GM15510 (cell line): ENCODE results near the gene SMARCC2.

Source experiments
- POLR2A ChIP-seq: IDR thresholded peaks from 3 replicates; pipeline ENCODE4 v1.6.1; 2011; ENCODE audit warnings: borderline replicate concordance; ENCODE audit not compliant: insufficient read length; ENCODE audit errors: extremely low read depth

The SMARCC2 gene

DNA sequence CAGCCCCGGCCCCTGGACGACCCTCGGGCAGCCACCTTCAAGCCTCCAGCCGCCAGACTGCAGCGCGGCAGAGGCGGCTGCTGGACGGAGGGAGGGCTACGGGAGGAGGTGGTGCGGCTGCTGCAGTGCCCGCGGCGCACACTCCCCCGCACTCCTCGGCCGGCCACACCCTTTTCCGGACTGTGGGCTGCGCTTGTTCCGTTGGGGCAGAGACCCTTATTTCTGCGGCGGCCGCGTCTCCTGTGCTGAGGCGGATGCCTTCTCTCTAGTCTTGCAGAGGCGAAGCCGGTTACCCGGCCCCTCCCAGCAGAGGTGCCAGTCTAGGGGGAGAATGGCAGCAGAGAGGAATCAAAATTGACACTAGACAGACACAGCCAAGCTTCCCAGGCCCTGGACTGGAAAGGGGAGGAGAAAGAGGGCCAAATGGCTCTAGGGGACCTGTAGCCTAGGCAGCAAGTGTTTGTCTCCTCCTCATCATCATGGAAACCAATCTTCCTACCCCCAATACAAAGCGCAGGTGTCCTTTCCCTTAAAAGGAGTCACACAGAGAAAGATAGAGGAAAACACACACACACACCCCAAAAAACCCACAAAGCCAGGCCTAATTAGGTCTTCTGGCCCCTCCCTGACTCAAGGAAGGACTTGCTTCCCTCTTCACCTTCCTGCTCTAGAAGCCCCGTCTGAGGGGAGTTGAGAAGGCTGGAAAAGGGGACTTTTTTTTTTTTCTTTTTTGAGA, 59.9 kb downstream of the SMARCC2 start:
- peak; percentile 69 for TF ChIP-seq POLR2A

DNA sequence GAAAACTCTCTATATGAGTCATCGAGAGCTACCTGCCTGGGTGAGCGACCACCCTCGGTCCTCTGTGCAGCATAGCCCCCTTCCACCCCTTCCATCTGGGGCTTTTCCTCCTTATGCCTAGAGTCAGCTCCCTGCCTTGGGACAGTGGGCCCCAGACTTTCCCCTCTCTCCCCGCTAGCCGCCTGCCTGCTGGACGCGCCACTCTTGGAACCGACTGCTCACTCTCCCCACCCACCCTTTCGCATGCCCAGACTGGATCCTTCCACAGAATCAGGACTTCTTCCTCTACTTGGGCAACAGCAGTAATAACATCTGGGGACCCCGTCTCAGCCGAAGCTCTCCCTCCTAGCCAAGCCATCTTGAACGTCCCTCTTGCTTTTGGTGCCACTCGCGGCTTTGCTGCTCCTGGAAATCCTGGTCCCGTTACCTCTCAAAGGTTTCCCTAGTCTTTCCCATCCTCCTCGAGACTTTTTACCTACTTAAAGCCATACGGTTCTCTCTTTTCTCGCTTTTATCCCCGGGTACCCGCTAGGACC, 60.5 kb downstream of the SMARCC2 start:
- no peak for TF ChIP-seq POLR2A

DNA sequence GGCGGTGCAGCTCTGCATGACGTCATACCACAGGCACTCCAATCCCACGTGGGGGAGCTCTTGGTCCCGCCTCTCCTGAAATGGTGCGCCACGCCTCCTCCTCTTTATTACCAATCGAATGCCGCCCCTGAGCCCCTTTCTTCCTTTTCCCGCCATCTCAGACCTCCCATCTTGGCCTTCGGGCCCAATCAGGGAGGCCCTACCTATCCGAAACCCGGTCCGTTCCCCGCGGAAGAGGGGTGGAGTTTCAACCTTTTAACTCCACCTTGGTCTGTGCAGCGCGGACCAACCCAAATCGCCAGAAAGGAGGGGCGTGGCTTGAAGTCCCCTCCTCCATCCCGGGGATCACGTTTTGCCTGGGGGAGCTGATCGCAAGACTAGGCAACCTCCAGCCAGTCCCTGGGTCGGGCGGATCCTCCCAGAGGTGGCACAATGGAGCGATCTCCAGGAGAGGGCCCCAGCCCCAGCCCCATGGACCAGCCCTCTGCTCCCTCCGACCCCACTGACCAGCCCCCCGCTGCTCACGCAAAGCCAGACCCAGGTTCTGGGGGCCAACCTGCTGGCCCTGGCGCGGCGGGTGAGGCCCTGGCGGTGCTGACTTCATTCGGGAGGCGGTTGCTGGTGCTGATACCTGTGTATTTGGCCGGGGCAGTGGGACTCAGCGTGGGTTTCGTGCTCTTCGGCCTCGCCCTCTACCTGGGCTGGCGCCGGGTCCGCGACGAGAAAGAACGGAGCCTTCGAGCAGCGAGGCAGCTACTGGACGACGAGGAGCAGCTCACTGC, 61.2 kb downstream of the SMARCC2 start, which contains the start of gene ESYT1:
TSS of gene ESYT1 (plus strand) at position 380 of the 782 bp plus-strand sequence. CDS start at position 433, 53 bp downstream.
- peak; percentile 71 for TF ChIP-seq POLR2A

DNA sequence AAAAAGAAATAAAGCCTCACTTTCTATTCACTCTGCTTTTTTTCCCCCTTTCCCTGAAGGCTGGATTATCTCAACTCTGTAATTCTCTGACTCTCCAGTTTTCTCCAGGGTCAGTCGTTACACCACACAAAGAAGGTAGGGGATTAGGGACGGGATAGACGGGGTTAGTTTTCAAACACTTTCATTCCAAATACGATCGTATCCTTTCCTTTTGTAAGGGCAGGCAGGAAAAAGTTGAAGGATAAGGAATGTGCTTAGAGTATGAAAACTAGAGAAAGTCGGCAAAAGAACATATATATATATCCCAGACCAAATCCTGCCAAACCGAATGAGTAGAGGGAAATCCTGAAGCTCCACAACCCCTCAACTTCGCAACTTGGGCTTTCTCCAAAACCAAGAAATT, 61.8 kb downstream of the SMARCC2 start:
- no peak for TF ChIP-seq POLR2A

DNA sequence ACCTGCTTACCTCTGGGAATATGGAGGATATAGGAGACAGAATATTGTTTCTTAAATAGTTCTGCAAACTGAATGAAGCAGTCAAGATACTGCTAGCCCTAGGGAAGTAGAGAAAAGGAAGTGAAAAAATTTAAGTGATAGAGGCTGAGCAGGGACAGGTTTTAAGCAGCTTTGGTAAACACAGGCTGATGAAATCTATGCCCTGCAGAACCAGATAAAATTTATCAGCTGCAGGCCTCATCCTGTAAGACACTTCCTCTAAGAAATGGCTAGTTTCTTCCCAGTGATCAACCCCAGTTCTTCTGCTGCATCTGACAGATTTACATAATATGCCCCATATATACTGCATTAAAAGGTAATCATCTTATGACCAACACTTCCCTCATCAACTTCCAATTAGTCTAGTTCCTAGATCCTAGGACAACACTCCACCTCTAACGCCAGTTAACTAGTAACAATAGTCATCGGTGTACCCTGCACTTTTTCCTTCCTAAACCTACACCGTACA, 62.5 kb downstream of the SMARCC2 start:
- no peak for TF ChIP-seq POLR2A

DNA sequence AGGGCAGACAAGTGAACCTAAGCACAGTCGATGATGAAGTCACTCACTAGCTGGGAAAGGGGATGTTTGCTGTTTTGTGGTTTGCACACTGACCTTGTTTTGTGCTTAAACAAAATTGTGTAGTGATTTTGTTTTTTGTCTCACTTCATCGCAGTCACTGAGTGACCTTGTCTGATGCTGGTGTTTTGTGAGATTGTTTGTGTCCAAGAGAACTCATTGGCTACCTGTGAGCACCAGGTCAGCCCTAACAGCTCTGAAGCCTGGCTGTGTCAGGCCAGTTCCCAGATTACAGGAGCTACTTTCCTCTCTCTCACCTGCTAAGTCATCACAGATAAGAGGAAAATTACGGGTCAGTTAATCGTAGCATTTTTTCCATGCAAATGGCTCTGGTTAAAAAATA, 65.2 kb downstream of the SMARCC2 start:
- no peak for TF ChIP-seq POLR2A

DNA sequence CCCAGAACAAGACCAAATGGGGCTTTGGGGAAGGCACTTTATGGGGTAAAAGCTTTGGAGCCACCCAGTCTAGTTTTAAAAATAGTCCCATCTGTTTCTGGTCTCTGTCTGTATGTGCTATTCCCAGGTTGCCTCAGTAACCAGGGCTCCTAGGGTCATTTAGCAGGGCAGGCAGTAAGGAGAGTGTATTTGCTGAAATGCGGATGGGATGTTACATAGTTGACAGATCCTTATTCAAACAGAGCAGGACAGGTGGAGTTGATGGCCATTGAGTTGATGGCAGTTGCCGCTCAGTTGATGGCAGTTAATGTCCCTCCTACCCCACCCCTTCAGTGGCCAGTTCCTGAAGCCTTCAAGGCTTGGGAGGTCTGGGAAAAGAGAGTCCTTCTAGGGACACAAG, 66.6 kb downstream of the SMARCC2 start:
- TF ChIP-seq POLR2A: no peak

DNA sequence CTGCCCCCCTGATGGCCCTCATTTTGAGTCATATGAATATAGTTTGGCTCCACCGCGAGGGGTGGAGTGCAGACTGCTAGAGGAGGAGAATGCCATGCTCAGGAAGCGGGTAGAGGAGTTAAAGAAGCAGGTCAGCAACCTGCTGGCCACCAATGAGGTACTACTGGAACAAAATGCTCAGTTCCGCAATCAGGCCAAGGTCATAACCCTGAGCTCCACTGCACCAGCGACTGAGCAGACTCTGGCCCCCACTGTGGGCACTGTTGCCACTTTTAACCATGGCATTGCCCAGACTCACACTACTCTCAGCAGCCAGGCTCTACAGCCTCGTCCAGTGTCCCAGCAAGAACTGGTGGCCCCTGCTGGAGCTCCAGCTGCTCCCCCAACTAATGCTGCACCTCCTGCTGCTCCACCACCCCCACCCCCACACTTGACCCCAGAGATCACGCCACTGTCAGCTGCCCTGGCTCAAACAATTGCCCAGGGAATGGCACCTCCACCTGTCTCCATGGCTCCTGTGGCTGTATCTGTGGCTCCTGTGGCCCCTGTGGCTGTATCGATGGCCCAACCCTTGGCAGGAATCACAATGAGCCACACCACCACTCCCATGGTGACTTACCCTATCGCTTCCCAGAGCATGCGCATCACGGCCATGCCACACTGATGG, 67.9 kb downstream of the SMARCC2 start:
- TF ChIP-seq POLR2A: no peak

DNA sequence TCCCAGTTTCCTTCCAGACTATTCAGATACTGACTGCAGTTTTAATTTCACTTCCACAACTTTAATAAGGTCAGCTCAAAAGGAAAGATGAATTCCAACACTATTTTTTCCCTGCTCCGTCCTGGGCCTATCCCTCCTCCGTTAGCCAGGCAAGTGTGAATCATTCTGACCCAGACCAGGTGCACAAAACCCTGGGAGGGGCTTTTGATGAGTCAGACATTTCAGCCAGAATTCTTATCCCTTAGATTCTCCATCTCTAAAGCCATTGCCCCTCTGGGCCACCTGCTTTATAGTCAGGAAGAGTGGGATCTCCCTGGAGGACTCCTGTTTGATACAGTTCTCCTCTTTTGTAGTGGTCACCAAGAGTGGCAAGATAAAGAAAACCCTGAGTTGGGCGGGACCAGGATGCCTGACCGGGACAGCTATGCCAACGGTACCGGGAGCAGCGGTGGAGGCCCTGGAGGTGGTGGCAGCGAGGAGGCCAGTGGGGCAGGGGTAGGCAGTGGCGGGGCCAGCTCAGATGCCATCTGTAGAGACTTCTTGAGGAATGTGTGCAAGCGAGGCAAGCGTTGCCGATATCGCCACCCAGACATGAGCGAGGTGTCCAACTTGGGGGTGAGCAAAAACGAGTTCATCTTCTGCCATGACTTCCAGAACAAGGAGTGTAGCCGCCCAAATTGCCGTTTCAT, 69.0 kb downstream of the SMARCC2 start:
- no peak for TF ChIP-seq POLR2A

DNA sequence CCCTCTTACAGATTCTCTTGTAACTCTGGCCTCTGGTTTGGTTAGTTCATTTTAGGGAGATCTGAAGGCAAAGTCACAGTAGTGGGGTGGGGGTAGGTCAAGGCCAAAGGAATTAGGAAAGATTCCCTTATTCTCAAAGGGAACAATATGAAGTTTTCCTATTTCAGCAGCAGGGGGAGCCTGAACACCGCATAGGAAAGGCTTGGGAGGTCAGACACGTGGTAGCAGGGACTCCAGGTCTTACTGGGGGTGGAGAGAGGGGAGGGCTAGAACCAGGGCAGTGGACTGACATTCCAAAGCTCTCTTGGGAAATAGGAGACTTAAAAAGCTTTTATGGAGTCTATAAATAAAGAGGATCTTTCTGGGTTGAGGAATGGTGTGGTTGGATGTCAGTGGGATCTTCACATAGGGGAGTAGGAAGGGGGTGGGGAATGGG, 69.9 kb downstream of the SMARCC2 start:
- no peak for TF ChIP-seq POLR2A

DNA sequence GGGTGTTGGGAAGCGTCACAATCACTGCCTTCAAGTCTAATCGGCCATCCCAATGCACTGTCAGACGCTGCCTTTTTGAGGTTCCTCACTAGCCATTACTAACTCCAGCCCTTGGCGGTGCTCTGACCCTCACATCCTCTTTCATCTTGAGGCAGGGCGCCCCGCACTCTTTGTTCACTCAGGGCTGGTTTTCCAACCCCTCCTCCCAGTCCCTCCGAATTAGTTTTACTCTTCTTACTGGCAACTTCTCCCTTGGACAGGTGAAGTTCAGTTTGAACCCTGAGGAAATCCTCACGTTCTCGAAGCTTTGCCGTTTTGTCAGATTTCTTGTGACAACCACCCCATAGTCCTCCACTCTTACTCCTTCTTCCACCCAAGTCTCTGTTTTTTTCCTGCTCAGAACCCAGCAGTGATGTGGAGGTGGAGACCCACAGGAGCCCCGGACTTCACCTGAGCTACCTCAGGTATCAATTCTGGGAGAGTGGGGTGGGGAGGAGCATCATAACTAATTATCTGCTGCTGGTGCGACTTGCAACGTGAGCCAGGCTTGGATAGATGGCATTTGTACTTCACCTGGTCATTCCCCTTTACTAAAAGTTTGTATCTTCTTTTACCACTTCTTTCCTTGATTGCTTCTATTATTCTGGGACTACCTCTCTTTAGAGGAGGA, 70.5 kb downstream of the SMARCC2 start:
- no peak for TF ChIP-seq POLR2A

DNA sequence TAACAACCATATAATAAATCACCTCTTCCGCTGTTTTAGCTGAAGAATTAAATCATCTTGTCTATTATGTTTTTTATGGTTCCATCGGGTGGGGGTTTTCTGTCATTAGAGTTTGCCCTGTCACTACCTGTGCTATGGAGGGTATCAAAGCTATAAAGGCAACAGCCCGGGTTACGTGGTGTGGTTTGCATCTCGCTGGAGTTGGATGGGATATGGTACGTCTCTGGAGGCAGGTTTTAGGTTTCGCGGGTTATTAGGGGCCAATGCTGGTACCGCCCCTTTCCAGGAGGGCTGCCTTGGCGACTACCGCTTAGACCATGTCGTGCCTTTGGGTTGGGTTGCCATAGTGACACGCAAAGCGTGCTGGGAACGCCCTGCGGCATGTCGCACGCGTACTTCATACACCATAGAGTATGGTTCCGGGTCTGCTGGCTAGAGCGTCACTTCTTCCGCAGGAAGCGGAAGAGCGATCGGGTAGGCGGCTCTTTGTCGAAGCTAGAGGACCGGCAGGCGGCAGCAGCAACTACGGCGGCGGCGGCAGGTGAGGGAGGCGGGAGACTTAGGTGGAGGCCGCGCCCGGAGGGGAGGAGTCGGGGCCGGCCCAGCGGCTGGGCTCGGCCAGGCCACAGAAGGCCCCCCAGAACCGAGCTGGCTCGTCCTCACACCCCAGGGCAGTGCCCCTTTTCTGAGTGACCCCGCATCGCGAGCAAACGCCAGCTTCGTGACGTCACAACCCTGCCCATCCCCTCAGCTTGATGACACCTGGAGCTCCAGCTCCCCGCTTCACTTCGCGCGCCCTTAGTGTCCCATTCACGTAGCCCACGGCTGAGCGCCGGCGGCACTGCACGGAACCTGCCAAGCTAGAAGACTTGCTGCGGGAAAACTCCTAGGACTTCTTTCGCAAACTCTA, 71.2 kb downstream of the SMARCC2 start, which contains the start of gene ZC3H10:
TSS of gene ZC3H10 (plus strand) at position 489 of the 910 bp plus-strand sequence. CDS start 2,297 bp downstream, outside the sequence.
- TF ChIP-seq POLR2A: peak; percentile 94
